ENCODE results near the gene ATE1. TPM values are rescaled to one million over a fixed set of nuclear protein-coding genes. Genes with fewer than 3 reads are reported as not detected.

Gene ATE1
- total and polyA plus RNA-seq, 10 of the 15 experiments (the other 5 are each of a cell fraction or from before 2014, with no cell fraction given): 4.3 to 22.7 (median 15.9) TPM

GRCh38 chr10:121961456-121961855 lies 33.6 kb upstream of the ATE1 start (continued):
- TF ChIP-seq, protein P1, sequence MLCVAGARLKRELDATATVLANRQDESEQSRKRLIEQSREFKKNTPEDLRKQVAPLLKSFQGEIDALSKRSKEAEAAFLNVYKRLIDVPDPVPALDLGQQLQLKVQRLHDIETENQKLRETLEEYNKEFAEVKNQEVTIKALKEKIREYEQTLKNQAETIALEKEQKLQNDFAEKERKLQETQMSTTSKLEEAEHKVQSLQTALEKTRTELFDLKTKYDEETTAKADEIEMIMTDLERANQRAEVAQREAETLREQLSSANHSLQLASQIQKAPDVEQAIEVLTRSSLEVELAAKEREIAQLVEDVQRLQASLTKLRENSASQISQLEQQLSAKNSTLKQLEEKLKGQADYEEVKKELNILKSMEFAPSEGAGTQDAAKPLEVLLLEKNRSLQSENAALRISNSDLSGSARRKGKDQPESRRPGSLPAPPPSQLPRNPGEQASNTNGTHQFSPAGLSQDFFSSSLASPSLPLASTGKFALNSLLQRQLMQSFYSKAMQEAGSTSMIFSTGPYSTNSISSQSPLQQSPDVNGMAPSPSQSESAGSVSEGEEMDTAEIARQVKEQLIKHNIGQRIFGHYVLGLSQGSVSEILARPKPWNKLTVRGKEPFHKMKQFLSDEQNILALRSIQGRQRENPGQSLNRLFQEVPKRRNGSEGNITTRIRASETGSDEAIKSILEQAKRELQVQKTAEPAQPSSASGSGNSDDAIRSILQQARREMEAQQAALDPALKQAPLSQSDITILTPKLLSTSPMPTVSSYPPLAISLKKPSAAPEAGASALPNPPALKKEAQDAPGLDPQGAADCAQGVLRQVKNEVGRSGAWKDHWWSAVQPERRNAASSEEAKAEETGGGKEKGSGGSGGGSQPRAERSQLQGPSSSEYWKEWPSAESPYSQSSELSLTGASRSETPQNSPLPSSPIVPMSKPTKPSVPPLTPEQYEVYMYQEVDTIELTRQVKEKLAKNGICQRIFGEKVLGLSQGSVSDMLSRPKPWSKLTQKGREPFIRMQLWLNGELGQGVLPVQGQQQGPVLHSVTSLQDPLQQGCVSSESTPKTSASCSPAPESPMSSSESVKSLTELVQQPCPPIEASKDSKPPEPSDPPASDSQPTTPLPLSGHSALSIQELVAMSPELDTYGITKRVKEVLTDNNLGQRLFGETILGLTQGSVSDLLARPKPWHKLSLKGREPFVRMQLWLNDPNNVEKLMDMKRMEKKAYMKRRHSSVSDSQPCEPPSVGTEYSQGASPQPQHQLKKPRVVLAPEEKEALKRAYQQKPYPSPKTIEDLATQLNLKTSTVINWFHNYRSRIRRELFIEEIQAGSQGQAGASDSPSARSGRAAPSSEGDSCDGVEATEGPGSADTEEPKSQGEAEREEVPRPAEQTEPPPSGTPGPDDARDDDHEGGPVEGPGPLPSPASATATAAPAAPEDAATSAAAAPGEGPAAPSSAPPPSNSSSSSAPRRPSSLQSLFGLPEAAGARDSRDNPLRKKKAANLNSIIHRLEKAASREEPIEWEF (IDR thresholded peaks at IDR 0.05; ENCODE audit: insufficient replicate concordance, low read depth, low read length): no peak
- TF ChIP-seq BHLHE40 (IDR thresholded peaks at IDR 0.05; ENCODE audit: borderline replicate concordance in 1 of 2, low read depth in 2 of 2, low read length in 1 of 2) (no peak), HDAC2 (IDR thresholded peaks at IDR 0.05) (no peak)

- Histone ChIP-seq H3K79me2 (ENCODE audit: control insufficient read depth, insufficient read depth, low read length) (no peaks in the 10 kb centered on the region), H4K20me1 (ENCODE audit: control insufficient read depth, insufficient read depth) (no peaks in the 10 kb centered on the region), H3K4me2 (ENCODE audit: control insufficient read depth, insufficient read depth) (no peak overlapping the region), H3K36me3 (ENCODE audit: control insufficient read depth in 2 of 2, insufficient read depth in 2 of 2, low read length in 1 of 2) (peaks cover 3 to 14% of the 10 kb centered on the region in 2 experiments; a peak in 3 of 4 replicates), H3K4me3 (no peak overlapping the region), H2AFZ (ENCODE audit: control insufficient read depth, low read depth, low read length) (no peak overlapping the region), H3K9ac (ENCODE audit: control insufficient read depth, insufficient read depth, low read length) (no peak overlapping the region), H3K9me3 (replicated peaks; ENCODE audit: control insufficient read depth, insufficient read depth, low read length) (no peaks in the 10 kb centered on the region), H3K27me3 (replicated peaks in 1 of 2; ENCODE audit: control insufficient read depth in 2 of 2, insufficient read depth in 2 of 2, low read length in 1 of 2) (no peaks in the 10 kb centered on the region), H3K4me1 (ENCODE audit: control insufficient read depth, insufficient read depth, low read length) (no peaks in the 10 kb centered on the region), H3K27ac (ENCODE audit: control insufficient read depth, insufficient read depth) (no peak overlapping the region)
- no TSS peak for BruUV-seq (replicated peaks)
- CTCF ChIA-PET: no interaction called here
- POLR2A ChIA-PET: no interaction called here
- 69% methylated on average over 3 of the region's 3 CpGs for WGBS (ENCODE audit: insufficient coverage, insufficient replicate concordance, low lambda C conversion rate, missing lambda C conversion rate)
- DNase-seq (ENCODE audit: low read depth, low spot score) (no peak), ATAC-seq (no peak), FAIRE-seq (no peak)
- in situ Hi-C loops (cut with MboI): no loop called here
- RAD21 ChIA-PET (ENCODE audit: unreplicated experiment): no interaction called here
- no peak for TF ChIP-seq DPF2 (IDR thresholded peaks at IDR 0.05)
- TF ChIP-seq HDAC2 (IDR thresholded peaks at IDR 0.05): no peak
- TF ChIP-seq NFYB (IDR thresholded peaks at IDR 0.05; ENCODE audit: insufficient read depth, low read depth, low read length): no peak
- TF ChIP-seq CHD2 (IDR thresholded peaks at IDR 0.05; ENCODE audit: borderline replicate concordance, low read depth, low read length): no peak
- TF ChIP-seq CREB1 (IDR thresholded peaks at IDR 0.05; ENCODE audit: low read depth): no peak
- TF ChIP-seq MTA2 (IDR thresholded peaks at IDR 0.05; ENCODE audit: low read depth): no peak
- no peak for TF ChIP-seq ETV6 (conservative IDR thresholded peaks at IDR 0.05 in 1 of 2, IDR thresholded peaks at IDR 0.05 in 1 of 2; ENCODE audit: borderline replicate concordance in 1 of 2, low read depth in 1 of 2)
- no peak for TF ChIP-seq BACH1 (IDR thresholded peaks at IDR 0.05; ENCODE audit: borderline replicate concordance)
- no peak for TF ChIP-seq SRF (IDR thresholded peaks at IDR 0.05; ENCODE audit: low read depth in 2 of 2, low read length in 2 of 2)
- TF ChIP-seq ZNF592 (IDR thresholded peaks at IDR 0.05): no peak
- intact Hi-C loops (cut with micrococcal nuclease; ENCODE audit: unreplicated experiment): no loop called here
- SMC1A ChIA-PET (ENCODE audit: uncharacterized antibody, unreplicated experiment): no interaction called here
These were observed 31.8 kb upstream of the ATE1 start for GRCh38 chr10:121959671-121960070.

All from GM12878 (cell line).